ENCODE data around the gene TBC1D3B.
A peak's percentile ranks its signal among the peaks of the same experiment; 100 is the strongest.

TBC1D3B gene

DNA sequence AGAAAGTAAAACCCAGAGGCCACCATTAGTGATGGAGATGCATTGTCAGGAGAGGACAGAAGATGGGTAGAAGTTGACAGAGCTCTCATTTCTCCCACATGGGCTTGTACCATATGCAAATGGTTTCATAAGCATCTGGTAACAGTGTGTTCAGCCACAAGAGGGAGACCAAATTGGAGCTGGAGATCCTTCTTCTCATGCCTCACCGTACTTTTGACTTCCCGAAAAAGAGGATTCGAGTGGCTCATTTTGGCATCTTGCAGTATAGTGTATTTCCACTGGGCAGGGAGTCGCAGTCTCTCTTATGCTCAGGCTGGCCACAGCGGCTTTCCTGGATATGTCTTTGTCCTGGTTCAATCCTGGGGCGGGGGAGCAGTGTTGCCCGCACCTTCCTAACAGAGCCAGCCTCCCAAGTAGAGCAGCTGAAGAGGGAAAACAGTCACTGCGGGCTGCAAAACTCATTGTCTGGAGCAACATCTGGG, 23.8 kb downstream of the TBC1D3B start:
- H3K9me3 ChIP-seq = no peaks in the 10 kb centered on the region
- TF ChIP-seq, protein P1, sequence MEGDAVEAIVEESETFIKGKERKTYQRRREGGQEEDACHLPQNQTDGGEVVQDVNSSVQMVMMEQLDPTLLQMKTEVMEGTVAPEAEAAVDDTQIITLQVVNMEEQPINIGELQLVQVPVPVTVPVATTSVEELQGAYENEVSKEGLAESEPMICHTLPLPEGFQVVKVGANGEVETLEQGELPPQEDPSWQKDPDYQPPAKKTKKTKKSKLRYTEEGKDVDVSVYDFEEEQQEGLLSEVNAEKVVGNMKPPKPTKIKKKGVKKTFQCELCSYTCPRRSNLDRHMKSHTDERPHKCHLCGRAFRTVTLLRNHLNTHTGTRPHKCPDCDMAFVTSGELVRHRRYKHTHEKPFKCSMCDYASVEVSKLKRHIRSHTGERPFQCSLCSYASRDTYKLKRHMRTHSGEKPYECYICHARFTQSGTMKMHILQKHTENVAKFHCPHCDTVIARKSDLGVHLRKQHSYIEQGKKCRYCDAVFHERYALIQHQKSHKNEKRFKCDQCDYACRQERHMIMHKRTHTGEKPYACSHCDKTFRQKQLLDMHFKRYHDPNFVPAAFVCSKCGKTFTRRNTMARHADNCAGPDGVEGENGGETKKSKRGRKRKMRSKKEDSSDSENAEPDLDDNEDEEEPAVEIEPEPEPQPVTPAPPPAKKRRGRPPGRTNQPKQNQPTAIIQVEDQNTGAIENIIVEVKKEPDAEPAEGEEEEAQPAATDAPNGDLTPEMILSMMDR (IDR thresholded peaks at IDR 0.05) = no peak
- H3K4me1 ChIP-seq (ENCODE audit: control insufficient read depth in 1 of 2, insufficient read depth in 1 of 2, low read depth in 1 of 2, low read length in 1 of 2) = peaks cover 0 to 10% of the 10 kb centered on the region in 2 experiments
- no peak overlapping the region for H3K4me3 ChIP-seq (ENCODE audit: low read depth in 1 of 2, low read length in 1 of 2)
- H3K27me3 ChIP-seq = peaks cover 5% of the 10 kb centered on the region
- no peaks in the 10 kb centered on the region for H3K36me3 ChIP-seq
- no peak overlapping the region for H3K27ac ChIP-seq

DNA sequence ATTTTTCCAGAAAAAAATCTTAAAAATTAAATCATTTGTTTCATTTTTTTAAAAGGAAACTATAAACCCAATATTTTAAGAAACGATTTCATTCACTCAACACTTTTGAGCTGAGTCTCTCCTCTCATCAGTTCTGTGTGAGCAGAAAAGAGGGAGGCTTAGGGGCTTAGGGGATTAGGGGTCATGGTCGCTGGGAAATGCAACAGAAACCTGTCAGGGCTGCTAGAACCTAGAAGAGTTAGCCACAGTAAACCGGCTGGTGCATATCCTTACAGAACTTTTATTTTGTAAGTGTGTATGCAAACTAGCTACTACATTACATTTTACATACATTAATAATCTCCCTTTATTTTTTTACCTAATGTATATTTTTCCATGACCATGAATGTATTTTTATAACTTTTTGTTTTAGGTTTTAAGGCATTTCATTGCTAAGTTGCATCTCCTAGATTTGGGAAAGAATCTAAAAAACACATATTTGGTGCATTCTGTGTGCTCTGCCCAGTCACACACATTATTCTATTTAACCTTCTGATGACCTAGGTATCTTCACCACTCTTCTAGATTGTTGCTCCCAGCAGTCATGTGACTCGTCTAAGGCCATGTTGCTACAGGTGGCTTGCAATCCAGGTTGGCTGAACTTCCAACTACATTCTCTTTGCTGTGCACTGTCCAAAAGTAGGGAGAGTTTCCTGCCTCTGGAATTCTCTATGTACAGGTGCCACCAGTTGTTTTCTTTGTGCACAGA, 24.4 kb downstream of the TBC1D3B start:
- peaks cover 5% of the 10 kb centered on the region for H3K27me3 ChIP-seq
- no peaks in the 10 kb centered on the region for H3K9me3 ChIP-seq
- peaks cover 0 to 10% of the 10 kb centered on the region in 2 experiments for H3K4me1 ChIP-seq (ENCODE audit: control insufficient read depth in 1 of 2, insufficient read depth in 1 of 2, low read depth in 1 of 2, low read length in 1 of 2)
- no peaks in the 10 kb centered on the region for H3K36me3 ChIP-seq
- H3K4me3 ChIP-seq (ENCODE audit: low read depth in 1 of 2, low read length in 1 of 2) = no peak overlapping the region
- TF ChIP-seq, protein P1 (IDR thresholded peaks at IDR 0.05) = no peak
- H3K27ac ChIP-seq = no peak overlapping the region

DNA sequence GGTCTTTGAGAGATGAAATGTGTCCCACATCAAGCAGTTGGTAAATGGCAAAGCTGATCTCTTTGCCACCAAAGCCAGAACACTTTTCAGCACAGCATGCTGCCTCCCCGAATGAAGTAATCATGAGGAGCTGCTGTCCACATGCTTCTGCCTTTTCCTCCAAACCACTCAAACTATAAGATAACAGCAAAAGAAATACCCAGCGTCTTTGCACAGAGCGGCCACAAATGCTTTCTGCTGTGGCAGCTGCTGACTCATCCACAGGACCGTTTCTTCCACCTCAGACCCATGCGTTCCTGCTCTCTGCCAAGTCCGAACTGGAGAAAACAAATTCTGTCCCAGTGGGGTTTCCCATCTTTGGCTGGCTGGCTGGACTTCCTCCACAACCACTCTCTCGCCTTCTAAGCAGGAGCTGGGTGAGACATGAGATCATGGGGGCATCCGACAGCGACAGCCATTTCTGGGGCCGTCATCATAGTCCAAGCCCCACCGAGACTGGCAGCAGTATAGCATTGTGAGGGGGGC, 27.1 kb downstream of the TBC1D3B start:
- H3K9me3 ChIP-seq = no peaks in the 10 kb centered on the region
- no peak overlapping the region for H3K27ac ChIP-seq
- TF ChIP-seq, protein P1 (IDR thresholded peaks at IDR 0.05) = no peak
- peaks cover 0 to 10% of the 10 kb centered on the region in 2 experiments for H3K4me1 ChIP-seq (ENCODE audit: control insufficient read depth in 1 of 2, insufficient read depth in 1 of 2, low read depth in 1 of 2, low read length in 1 of 2)
- no peaks in the 10 kb centered on the region for H3K36me3 ChIP-seq
- H3K4me3 ChIP-seq (ENCODE audit: low read depth in 1 of 2, low read length in 1 of 2) = no peak overlapping the region
- H3K27me3 ChIP-seq = peaks cover 5% of the 10 kb centered on the region

DNA sequence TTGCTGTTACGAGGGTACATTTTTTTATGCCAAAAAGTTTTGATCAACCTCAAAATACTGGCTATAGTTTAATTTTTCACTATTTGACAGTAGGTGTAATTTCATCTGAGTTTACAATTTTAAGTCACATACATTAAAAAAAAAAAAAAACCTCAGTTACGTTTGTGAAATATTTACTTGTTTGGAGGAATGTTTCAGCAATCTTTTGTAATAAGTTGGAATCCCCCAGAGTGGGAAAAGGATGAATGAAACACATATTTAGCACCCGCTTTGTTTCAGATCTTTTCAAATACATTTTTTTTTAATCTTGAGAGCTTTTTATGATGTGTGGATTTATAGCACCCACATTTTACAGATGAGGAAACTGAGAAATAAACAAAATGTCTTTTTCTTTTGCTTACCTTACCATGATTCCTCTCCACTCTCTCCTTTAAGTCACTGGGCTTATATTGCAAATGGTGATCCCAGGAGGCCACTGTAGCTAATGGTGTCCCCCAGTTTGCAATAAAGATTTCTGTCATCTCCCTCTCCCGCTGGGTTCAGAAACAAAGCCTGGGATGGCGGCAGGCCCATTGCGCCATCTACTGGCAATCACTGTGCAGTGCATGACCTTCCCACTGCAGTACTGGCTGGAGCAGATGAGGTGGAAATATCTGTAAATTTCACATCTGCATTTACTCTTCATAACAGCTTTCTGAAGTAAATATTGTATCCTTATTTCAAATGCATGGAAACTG, 27.7 kb downstream of the TBC1D3B start:
- Histone ChIP-seq H3K36me3 (no peaks in the 10 kb centered on the region), H3K9me3 (no peaks in the 10 kb centered on the region), H3K27ac (no peak overlapping the region), H3K27me3 (peaks cover 5% of the 10 kb centered on the region), H3K4me1 (ENCODE audit: control insufficient read depth in 1 of 2, insufficient read depth in 1 of 2, low read depth in 1 of 2, low read length in 1 of 2) (peaks cover 0 to 10% of the 10 kb centered on the region in 2 experiments), H3K4me3 (ENCODE audit: low read depth in 1 of 2, low read length in 1 of 2) (no peak overlapping the region)
- TF ChIP-seq, protein P1 (IDR thresholded peaks at IDR 0.05) = peak; percentile 98

DNA sequence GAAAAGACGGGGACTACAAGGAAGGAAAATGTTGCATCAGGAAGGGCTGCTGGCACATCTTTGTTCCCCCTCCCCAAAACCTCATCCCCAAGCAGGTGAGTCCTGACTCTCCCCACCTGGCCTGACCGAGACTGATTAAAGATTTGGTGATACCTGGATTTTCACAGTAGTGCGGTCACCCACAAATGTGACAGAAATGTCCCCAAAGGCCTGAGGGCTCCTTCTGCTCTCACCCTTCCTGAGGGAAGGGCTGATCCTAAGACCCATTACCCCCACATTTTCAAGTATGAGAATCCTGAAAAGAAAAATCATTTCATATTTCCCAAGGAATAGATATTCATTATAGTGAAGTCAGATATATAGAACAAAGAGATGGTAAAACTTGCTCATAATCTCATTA, 28.8 kb downstream of the TBC1D3B start:
- Histone ChIP-seq H3K9me3 (no peaks in the 10 kb centered on the region), H3K4me3 (ENCODE audit: low read depth in 1 of 2, low read length in 1 of 2) (no peak overlapping the region), H3K27me3 (peaks cover 5% of the 10 kb centered on the region), H3K27ac (no peak overlapping the region), H3K4me1 (ENCODE audit: control insufficient read depth in 1 of 2, insufficient read depth in 1 of 2, low read depth in 1 of 2, low read length in 1 of 2) (peaks cover 0 to 10% of the 10 kb centered on the region in 2 experiments), H3K36me3 (no peaks in the 10 kb centered on the region)
- TF ChIP-seq, protein P1 (IDR thresholded peaks at IDR 0.05) = no peak
